Caco-2 (cell line): ENCODE measurements around the gene CBY2. TPM values are rescaled to one million over a fixed set of nuclear protein-coding genes. Genes with fewer than 3 reads are reported as not detected.

ENCODE experiments used
- BruUV-seq: library from RNA; stranded (reverse); fragments of 400-500 nt; replicated peaks from 2 replicates; lab custom pipeline; 2021; lab: Mats Ljungman, UMichigan
- CTCF ChIA-PET: fragments of 300-600 bp; sonication (Branson Sonifier 250); formaldehyde crosslinking; loops from one replicate; lab custom pipeline; 2022; ENCODE audit warnings: antibody characterized with exemption; lab: Charles Lee
- POLR2A ChIA-PET: fragments of 300-600 bp; sonication (Branson Sonifier 250); formaldehyde crosslinking; loops from one replicate; lab custom pipeline; 2022; ENCODE audit warnings: antibody characterized with exemption; lab: Charles Lee
- DNase-seq, 2 experiments: peaks; one replicate each; pipeline versions ENCODE4 v3.0.0 to v3.0.0-alpha.2; 2020 to 2022
- H3K27me3 ChIP-seq: replicated peaks from 2 replicates; pipeline ENCODE4 v1.6.0; 2011; ENCODE audit warnings: low read length; ENCODE audit not compliant: control insufficient read depth, insufficient read depth
- H3K36me3 ChIP-seq: 2 replicates; pipeline ENCODE4 v1.5.1; 2011; ENCODE audit warnings: low read length; ENCODE audit not compliant: control insufficient read depth, insufficient read depth
- H3K4me1 ChIP-seq: fragments of 250-450 bp; sonication (Bioruptor Pico); 2 replicates; pipeline ENCODE4 v1.5.1; 2020; ENCODE audit warnings: mild to moderate bottlenecking
- H3K4me3 ChIP-seq: 2 replicates; pipeline ENCODE4 v1.5.1; 2011; ENCODE audit warnings: low read depth, mild to moderate bottlenecking, control low read depth, low read length
- H3K9me3 ChIP-seq: fragments of 250-450 bp; sonication (Bioruptor Pico); 2 replicates; pipeline ENCODE4 v1.5.1; 2020; ENCODE audit warnings: mild to moderate bottlenecking, moderate library complexity
- H3K27ac Mint-ChIP-seq: one replicate; pipeline ENCODE4 v1.8.0; 2022; ENCODE audit warnings: mixed read lengths; ENCODE audit not compliant: unreplicated experiment
- H3K27me3 Mint-ChIP-seq: one replicate; pipeline ENCODE4 v1.8.0; 2022; ENCODE audit warnings: mixed read lengths; ENCODE audit not compliant: insufficient read depth, unreplicated experiment
- H3K36me3 Mint-ChIP-seq: one replicate; pipeline ENCODE4 v1.8.0; 2022; ENCODE audit warnings: mild to moderate bottlenecking, mixed read lengths; ENCODE audit not compliant: insufficient read depth, unreplicated experiment
- H3K4me1 Mint-ChIP-seq: one replicate; pipeline ENCODE4 v1.8.0; 2022; ENCODE audit warnings: low read depth, mixed read lengths; ENCODE audit not compliant: unreplicated experiment
- H3K4me3 Mint-ChIP-seq: one replicate; pipeline ENCODE4 v1.8.0; 2022; ENCODE audit warnings: mild to moderate bottlenecking, moderate library complexity, mixed read lengths; ENCODE audit not compliant: unreplicated experiment
- H3K9me3 Mint-ChIP-seq: one replicate; pipeline ENCODE4 v1.8.0; 2022; ENCODE audit warnings: mixed read lengths; ENCODE audit not compliant: unreplicated experiment
- CTCF ChIP-seq, 2 experiments: fragments of 200-600 bp in 1 of 2; IDR thresholded peaks; 1 replicate in 1 of 2; 2 replicates in 1 of 2; pipeline versions ENCODE4 v1.5.1 to v1.8.0; 2011 to 2022; ENCODE audit warnings: antibody characterized with exemption in 1 of 2, control low read depth in 1 of 2, inconsistent platforms in 1 of 2, low read depth in 1 of 2, low read length in 1 of 2, mild to moderate bottlenecking in 1 of 2, moderate library complexity in 1 of 2; ENCODE audit not compliant: insufficient read depth in 1 of 2, severe bottlenecking in 1 of 2, unreplicated experiment in 1 of 2
- intact Hi-C: fragments of 100-400 bp; cut with micrococcal nuclease; formaldehyde crosslinking; loops from one replicate; pipeline ENCODE4 v1.10.0; 2022; ENCODE audit not compliant: unreplicated experiment
- total RNA-seq: library from RNA; stranded (reverse); gene quantifications from 2 replicates; pipeline ENCODE4 v1.2.3, GENCODE V29; 2022

Gene CBY2
- total RNA-seq, 1 experiment from 2014 or later: 0.91 TPM

GRCh38 chr13:45711951-45712350 lies 9.8 kb downstream of the CBY2 start:
- CTCF ChIA-PET: interaction anchor here (1.3 kb wide), 1 partner anchor 17 kb away, joined by 3 read pairs; no protein-coding TSS in a partner anchor
- H3K4me1 ChIP-seq: no peaks in the 10 kb centered on the region
- no peak for DNase-seq
- no peak for TF ChIP-seq CTCF (IDR thresholded peaks at IDR 0.05; ENCODE audit: insufficient read depth in 1 of 2, low read depth in 1 of 2, low read length in 1 of 2, severe bottlenecking in 1 of 2, unreplicated experiment in 1 of 2)
- intact Hi-C loops: no loop called here
- no peaks in the 10 kb centered on the region for H3K27me3 Mint-ChIP-seq
- H3K9me3 ChIP-seq: no peaks in the 10 kb centered on the region
- no TSS peak for BruUV-seq
- no peaks in the 10 kb centered on the region for H3K36me3 Mint-ChIP-seq
- H3K27me3 ChIP-seq: no peaks in the 10 kb centered on the region
- no peak overlapping the region for H3K4me3 Mint-ChIP-seq
- no peak overlapping the region for H3K4me3 ChIP-seq
- POLR2A ChIA-PET: no interaction called here
- no peaks in the 10 kb centered on the region for H3K9me3 Mint-ChIP-seq
- no peaks in the 10 kb centered on the region for H3K4me1 Mint-ChIP-seq
- no peak overlapping the region for H3K27ac Mint-ChIP-seq
- no peaks in the 10 kb centered on the region for H3K36me3 ChIP-seq

DNA sequence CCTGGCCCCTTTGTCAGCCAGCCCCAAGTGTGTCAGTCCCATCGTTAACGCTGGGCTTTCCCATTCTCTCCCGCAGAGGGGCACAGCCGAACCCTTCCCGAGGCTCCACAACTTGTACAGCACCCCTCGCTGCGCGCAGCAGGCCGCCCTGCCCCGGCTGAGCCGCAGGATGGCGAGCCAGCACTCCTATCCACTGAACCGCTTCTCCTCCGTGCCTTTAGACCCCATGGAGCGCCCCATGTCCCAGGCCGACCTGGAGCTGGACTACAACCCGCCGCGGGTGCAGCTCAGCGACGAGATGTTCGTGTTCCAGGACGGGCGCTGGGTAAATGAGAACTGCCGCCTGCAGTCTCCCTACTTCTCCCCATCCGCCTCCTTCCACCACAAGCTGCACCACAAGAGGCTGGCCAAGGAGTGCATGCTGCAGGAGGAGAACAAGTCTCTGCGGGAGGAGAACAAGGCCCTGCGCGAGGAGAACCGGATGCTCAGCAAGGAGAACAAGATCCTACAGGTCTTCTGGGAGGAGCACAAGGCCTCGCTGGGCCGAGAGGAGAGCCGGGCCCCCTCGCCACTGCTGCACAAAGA lies 11.1 kb downstream of the CBY2 start:
- ChIA-PET POLR2A (no interaction called here), CTCF (no interaction called here)
- Mint-ChIP-seq H3K4me3 (no peak overlapping the region), H3K9me3 (no peaks in the 10 kb centered on the region), H3K27me3 (no peaks in the 10 kb centered on the region), H3K4me1 (no peaks in the 10 kb centered on the region), H3K36me3 (no peaks in the 10 kb centered on the region), H3K27ac (no peak overlapping the region)
- Histone ChIP-seq H3K9me3 (no peaks in the 10 kb centered on the region), H3K27me3 (no peaks in the 10 kb centered on the region), H3K4me3 (no peak overlapping the region), H3K4me1 (no peaks in the 10 kb centered on the region), H3K36me3 (no peaks in the 10 kb centered on the region)
- BruUV-seq: no TSS peak
- TF ChIP-seq CTCF (IDR thresholded peaks at IDR 0.05; ENCODE audit: insufficient read depth in 1 of 2, low read depth in 1 of 2, low read length in 1 of 2, severe bottlenecking in 1 of 2, unreplicated experiment in 1 of 2): no peak
- intact Hi-C loops: no loop called here
- DNase-seq: no peak

- intact Hi-C loops: no loop called here
- H3K36me3 Mint-ChIP-seq: no peaks in the 10 kb centered on the region
- no peak for DNase-seq
- Histone ChIP-seq H3K36me3 (no peaks in the 10 kb centered on the region), H3K27me3 (no peaks in the 10 kb centered on the region), H3K9me3 (no peaks in the 10 kb centered on the region), H3K4me3 (no peak overlapping the region), H3K4me1 (no peaks in the 10 kb centered on the region)
- CTCF ChIA-PET: no interaction called here
- no peaks in the 10 kb centered on the region for H3K4me1 Mint-ChIP-seq
- H3K27ac Mint-ChIP-seq: no peak overlapping the region
- POLR2A ChIA-PET: no interaction called here
- TF ChIP-seq CTCF (IDR thresholded peaks at IDR 0.05; ENCODE audit: insufficient read depth in 1 of 2, low read depth in 1 of 2, low read length in 1 of 2, severe bottlenecking in 1 of 2, unreplicated experiment in 1 of 2): no peak
- no peaks in the 10 kb centered on the region for H3K9me3 Mint-ChIP-seq
- no peak overlapping the region for H3K4me3 Mint-ChIP-seq
- no peaks in the 10 kb centered on the region for H3K27me3 Mint-ChIP-seq
- BruUV-seq: no TSS peak
Observed at GRCh38 chr13:45713721-45714120, 11.6 kb downstream of the CBY2 start.
